PFSK-1 (cell line): ENCODE results near the gene CCDC50.

Experiments
- FOXP2 ChIP-seq: optimal IDR thresholded peaks from 2 replicates; pipeline ENCODE3; 2011; ENCODE audit warnings: borderline replicate concordance, control low read depth, inconsistent platforms; ENCODE audit not compliant: insufficient read depth; ENCODE audit errors: extremely low read length, extremely low read depth
- POLR2AphosphoS5 ChIP-seq: IDR thresholded peaks from 2 replicates; pipeline ENCODE4 v1.6.1; 2012; ENCODE audit warnings: low read depth, mild to moderate bottlenecking, control low read depth, low read length, moderate library complexity
- SIN3A ChIP-seq: IDR thresholded peaks from 2 replicates; pipeline ENCODE4 v1.6.1; 2012; ENCODE audit warnings: mild to moderate bottlenecking, low read length, moderate library complexity, borderline replicate concordance; ENCODE audit not compliant: insufficient read depth
- TAF1 ChIP-seq: IDR thresholded peaks from 2 replicates; pipeline ENCODE4 v1.6.1; 2012; ENCODE audit warnings: low read length, control low read depth, borderline replicate concordance; ENCODE audit not compliant: insufficient read depth
- TF ChIP-seq, protein P1 (sequence below), 2 experiments: IDR thresholded peaks; 2 replicates each; pipeline versions ENCODE4 v1.6.1 to v1.8.0; 2011 to 2012; ENCODE audit warnings: low read depth in 2 of 2, low read length in 2 of 2, control low read depth in 1 of 2, inconsistent platforms in 1 of 2, mild to moderate bottlenecking in 1 of 2, moderate library complexity in 1 of 2; ENCODE audit not compliant: insufficient read depth in 1 of 2

DNA sequence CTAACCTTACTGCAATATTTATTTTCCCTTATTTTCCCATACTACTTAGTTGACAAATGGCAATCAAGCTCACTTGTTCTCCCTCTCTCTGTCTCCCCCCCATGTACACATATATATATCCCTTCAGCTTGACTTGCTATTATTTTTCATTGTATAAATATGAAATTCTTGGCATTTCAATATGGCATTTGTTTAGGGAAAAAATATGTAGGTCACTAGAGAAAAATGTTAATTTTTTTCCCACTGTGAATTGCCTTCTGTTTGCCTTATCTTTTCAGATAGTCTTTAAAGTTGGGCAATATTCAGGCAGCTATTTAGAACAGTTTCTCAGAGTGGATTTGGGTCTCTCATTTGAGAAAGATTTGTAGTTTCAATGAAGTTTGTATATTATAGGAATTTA, 64.0 kb downstream of the CCDC50 start:
- TF ChIP-seq TAF1 (no peak), POLR2AphosphoS5 (no peak), SIN3A (no peak), FOXP2 (no peak)
- TF ChIP-seq, protein P1, sequence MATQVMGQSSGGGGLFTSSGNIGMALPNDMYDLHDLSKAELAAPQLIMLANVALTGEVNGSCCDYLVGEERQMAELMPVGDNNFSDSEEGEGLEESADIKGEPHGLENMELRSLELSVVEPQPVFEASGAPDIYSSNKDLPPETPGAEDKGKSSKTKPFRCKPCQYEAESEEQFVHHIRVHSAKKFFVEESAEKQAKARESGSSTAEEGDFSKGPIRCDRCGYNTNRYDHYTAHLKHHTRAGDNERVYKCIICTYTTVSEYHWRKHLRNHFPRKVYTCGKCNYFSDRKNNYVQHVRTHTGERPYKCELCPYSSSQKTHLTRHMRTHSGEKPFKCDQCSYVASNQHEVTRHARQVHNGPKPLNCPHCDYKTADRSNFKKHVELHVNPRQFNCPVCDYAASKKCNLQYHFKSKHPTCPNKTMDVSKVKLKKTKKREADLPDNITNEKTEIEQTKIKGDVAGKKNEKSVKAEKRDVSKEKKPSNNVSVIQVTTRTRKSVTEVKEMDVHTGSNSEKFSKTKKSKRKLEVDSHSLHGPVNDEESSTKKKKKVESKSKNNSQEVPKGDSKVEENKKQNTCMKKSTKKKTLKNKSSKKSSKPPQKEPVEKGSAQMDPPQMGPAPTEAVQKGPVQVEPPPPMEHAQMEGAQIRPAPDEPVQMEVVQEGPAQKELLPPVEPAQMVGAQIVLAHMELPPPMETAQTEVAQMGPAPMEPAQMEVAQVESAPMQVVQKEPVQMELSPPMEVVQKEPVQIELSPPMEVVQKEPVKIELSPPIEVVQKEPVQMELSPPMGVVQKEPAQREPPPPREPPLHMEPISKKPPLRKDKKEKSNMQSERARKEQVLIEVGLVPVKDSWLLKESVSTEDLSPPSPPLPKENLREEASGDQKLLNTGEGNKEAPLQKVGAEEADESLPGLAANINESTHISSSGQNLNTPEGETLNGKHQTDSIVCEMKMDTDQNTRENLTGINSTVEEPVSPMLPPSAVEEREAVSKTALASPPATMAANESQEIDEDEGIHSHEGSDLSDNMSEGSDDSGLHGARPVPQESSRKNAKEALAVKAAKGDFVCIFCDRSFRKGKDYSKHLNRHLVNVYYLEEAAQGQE (IDR thresholded peaks at IDR 0.05; ENCODE audit: insufficient read depth in 1 of 2, low read depth in 2 of 2, low read length in 2 of 2), result no peak
